Endothelial cell (in vitro differentiated cells): ENCODE measurements around the gene VASH1. TPM values are rescaled to one million over a fixed set of nuclear protein-coding genes. Genes with fewer than 3 reads are reported as not detected.
"Not testable (repeated sequence)": the region's sequence is repeated elsewhere in the genome, so short reads cannot be mapped to it uniquely, and the experiment has no call there.

Experiments used
- DNase-seq: peaks from one replicate; pipeline ENCODE4 v3.0.0; 2021; ENCODE audit warnings: low spot score
- H3K27ac Mint-ChIP-seq: one replicate; pipeline ENCODE4 v1.8.0; 2021; ENCODE audit warnings: mixed read lengths, inconsistent platforms; ENCODE audit not compliant: unreplicated experiment
- H3K27me3 Mint-ChIP-seq: one replicate; pipeline ENCODE4 v1.8.0; 2021; ENCODE audit warnings: mild to moderate bottlenecking, moderate library complexity, mixed read lengths, inconsistent platforms; ENCODE audit not compliant: unreplicated experiment
- H3K36me3 Mint-ChIP-seq: one replicate; pipeline ENCODE4 v1.8.0; 2021; ENCODE audit warnings: mild to moderate bottlenecking, low read depth, mixed read lengths, inconsistent platforms; ENCODE audit not compliant: unreplicated experiment
- H3K4me1 Mint-ChIP-seq: one replicate; pipeline ENCODE4 v1.8.0; 2021; ENCODE audit warnings: mild to moderate bottlenecking, mixed read lengths, inconsistent platforms; ENCODE audit not compliant: unreplicated experiment
- H3K4me3 Mint-ChIP-seq: one replicate; pipeline ENCODE4 v1.8.0; 2021; ENCODE audit warnings: mild to moderate bottlenecking, mixed read lengths, inconsistent platforms; ENCODE audit not compliant: unreplicated experiment
- H3K9me3 Mint-ChIP-seq: one replicate; pipeline ENCODE4 v1.8.0; 2021; ENCODE audit warnings: mixed read lengths, inconsistent platforms; ENCODE audit not compliant: unreplicated experiment
- total RNA-seq: library from RNA; stranded (reverse); fragmentation: NEBNext Ultra II Directional; extraction: Animal tissue kit (Norgen Biotek cat#: 25700); gene quantifications from one replicate; pipeline ENCODE4 v1.2.1, GENCODE V29; 2021; ENCODE audit not compliant: unreplicated experiment
- TF ChIP-seq, protein P1 (sequence below): fragments of 200-600 bp; sonication (generic); IDR thresholded peaks from one replicate; pipeline ENCODE4 v1.5.0; 2021; ENCODE audit warnings: antibody characterized with exemption; ENCODE audit not compliant: unreplicated experiment

VASH1 gene
- total RNA-seq, 1 donor from 2014 or later, result 166 TPM

DNA sequence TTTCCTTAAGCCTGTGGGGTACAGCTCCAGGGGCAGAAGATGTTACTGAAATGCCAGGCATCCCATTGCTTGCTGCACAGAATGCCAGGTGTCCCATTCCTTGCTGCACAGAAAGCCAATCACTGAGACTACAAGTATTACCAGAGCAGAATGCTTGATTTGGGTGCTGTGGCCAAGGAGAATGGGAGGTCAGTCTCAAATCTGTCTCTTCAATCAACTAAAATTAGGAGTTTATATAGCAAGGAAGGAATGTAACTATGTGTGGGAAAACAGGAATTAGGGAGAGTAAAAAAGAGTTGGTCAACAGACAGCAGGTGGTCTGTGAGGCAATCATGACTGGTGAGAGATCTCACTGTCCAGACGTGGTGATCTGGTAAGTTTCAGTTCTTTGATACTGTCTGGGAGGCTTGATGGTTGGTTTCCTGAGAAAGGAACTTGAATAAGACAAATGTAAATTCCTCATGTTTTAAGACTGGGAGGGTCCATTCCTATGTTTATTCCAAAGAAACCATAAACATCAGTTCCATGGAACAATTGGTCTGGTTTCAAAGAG, 31.2 kb upstream of the VASH1 start:
- TF ChIP-seq, protein P1, sequence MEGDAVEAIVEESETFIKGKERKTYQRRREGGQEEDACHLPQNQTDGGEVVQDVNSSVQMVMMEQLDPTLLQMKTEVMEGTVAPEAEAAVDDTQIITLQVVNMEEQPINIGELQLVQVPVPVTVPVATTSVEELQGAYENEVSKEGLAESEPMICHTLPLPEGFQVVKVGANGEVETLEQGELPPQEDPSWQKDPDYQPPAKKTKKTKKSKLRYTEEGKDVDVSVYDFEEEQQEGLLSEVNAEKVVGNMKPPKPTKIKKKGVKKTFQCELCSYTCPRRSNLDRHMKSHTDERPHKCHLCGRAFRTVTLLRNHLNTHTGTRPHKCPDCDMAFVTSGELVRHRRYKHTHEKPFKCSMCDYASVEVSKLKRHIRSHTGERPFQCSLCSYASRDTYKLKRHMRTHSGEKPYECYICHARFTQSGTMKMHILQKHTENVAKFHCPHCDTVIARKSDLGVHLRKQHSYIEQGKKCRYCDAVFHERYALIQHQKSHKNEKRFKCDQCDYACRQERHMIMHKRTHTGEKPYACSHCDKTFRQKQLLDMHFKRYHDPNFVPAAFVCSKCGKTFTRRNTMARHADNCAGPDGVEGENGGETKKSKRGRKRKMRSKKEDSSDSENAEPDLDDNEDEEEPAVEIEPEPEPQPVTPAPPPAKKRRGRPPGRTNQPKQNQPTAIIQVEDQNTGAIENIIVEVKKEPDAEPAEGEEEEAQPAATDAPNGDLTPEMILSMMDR, result no peak
- Mint-ChIP-seq H3K9me3 (no peaks in the 10 kb centered on the region), H3K27me3 (peaks cover 6% of the 10 kb centered on the region), H3K27ac (no peak overlapping the region), H3K4me1 (peaks cover 13% of the 10 kb centered on the region), H3K36me3 (peaks cover 4% of the 10 kb centered on the region), H3K4me3 (no peak overlapping the region)
- DNase-seq, result no peak

- H3K27ac Mint-ChIP-seq, H3K36me3 Mint-ChIP-seq, H3K4me1 Mint-ChIP-seq, H3K9me3 Mint-ChIP-seq, DNase-seq, H3K4me3 Mint-ChIP-seq, H3K27me3 Mint-ChIP-seq: not testable (repeated sequence)
Measured at GRCh38 chr14:76734501-76734900, 26.8 kb upstream of the VASH1 start.

DNA sequence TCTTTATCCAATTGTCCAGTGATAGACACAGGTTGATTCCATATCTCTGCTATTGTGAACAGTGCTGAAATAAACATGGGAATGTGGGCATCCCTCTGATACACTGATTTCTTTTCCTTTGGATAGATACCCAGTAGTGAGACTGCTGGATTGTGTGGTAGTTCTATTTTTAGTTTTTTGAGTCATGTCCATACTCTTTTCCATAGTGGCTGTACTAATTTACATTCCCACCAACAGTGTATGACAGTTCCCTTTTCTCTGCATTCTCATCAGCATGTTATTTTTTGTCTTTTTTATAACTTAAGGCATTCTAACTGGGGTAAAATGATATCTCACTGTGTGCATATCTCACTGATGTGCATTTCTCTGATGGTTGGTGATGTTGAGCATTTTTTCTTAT, 24.8 kb upstream of the VASH1 start:
- no peak overlapping the region for H3K27ac Mint-ChIP-seq
- H3K27me3 Mint-ChIP-seq, result peaks cover 8% of the 10 kb centered on the region
- H3K4me1 Mint-ChIP-seq, result no peaks in the 10 kb centered on the region
- H3K36me3 Mint-ChIP-seq, result peaks cover 12% of the 10 kb centered on the region
- peaks cover 6% of the 10 kb centered on the region for H3K9me3 Mint-ChIP-seq
- no peak for DNase-seq
- TF ChIP-seq, protein P1, result no peak
- no peak overlapping the region for H3K4me3 Mint-ChIP-seq

DNA sequence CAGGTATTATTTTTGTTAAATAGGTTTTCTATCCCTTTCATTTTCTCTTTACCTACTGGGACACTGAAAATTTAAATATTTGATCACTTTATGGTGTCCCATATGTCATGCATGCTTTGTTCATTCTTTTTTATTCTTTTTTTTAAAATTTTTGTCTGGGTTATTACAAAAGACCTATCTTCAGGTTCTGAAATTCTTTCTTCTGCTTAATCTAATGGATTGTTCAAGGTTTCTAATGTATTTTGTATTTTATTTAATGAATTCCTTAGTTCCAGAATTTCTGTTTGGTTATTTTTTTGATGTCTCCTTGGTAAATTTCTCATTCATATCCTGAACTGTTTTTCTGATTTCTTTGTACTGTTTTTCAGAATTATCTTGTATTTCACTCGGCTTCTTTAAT, 20.2 kb upstream of the VASH1 start:
- DNase-seq, result no peak
- Mint-ChIP-seq H3K9me3 (peaks cover 8% of the 10 kb centered on the region), H3K4me3 (no peak overlapping the region), H3K27me3 (peaks cover 7% of the 10 kb centered on the region), H3K4me1 (no peaks in the 10 kb centered on the region), H3K36me3 (peaks cover 30% of the 10 kb centered on the region), H3K27ac (no peak overlapping the region)
- TF ChIP-seq, protein P1, result no peak

- Mint-ChIP-seq H3K4me3 (no peak overlapping the region), H3K4me1 (no peaks in the 10 kb centered on the region), H3K27me3 (peaks cover 2% of the 10 kb centered on the region), H3K9me3 (peaks cover 4% of the 10 kb centered on the region), H3K27ac (no peak overlapping the region), H3K36me3 (peaks cover 33% of the 10 kb centered on the region)
- no peak for DNase-seq
- TF ChIP-seq, protein P1, result no peak
Measured at GRCh38 chr14:76742185-76742584, 19.1 kb upstream of the VASH1 start.
